MM.1S (cell line): ENCODE data around the gene RGS12.

ENCODE experiments used
- DNase-seq: peaks from one replicate; pipeline ENCODE4 v3.0.0-alpha.2; 2015
- H2AFZ ChIP-seq: fragments of 300-600 bp; sonication (generic); 2 replicates; pipeline ENCODE4 v1.6.0; 2016; ENCODE audit warnings: antibody characterized with exemption, low read length
- H3F3A ChIP-seq: fragments of 300-600 bp; sonication (generic); 2 replicates; pipeline ENCODE4 v1.6.1; 2016; ENCODE audit warnings: mild to moderate bottlenecking, antibody characterized with exemption, low read length, moderate library complexity, mixed read lengths; ENCODE audit not compliant: insufficient read depth
- H3K27ac ChIP-seq: fragments of 300-600 bp; sonication (generic); 2 replicates; pipeline ENCODE4 v1.5.1; 2016; ENCODE audit warnings: mild to moderate bottlenecking, low read length
- H3K27me3 ChIP-seq: fragments of 300-600 bp; sonication (generic); replicated peaks from 2 replicates; pipeline ENCODE4 v1.6.0; 2016; ENCODE audit warnings: low read length; ENCODE audit not compliant: insufficient read depth
- H3K36me3 ChIP-seq: fragments of 300-600 bp; sonication (generic); replicated peaks from 2 replicates; pipeline ENCODE4 v1.6.1; 2016; ENCODE audit warnings: mild to moderate bottlenecking, low read length, mixed read lengths; ENCODE audit not compliant: insufficient read depth
- H3K4me1 ChIP-seq: fragments of 300-600 bp; sonication (generic); 2 replicates; pipeline ENCODE4 v1.6.1; 2016; ENCODE audit warnings: low read length, mixed read lengths
- H3K4me2 ChIP-seq: fragments of 300-600 bp; sonication (generic); 2 replicates; pipeline ENCODE4 v1.6.0; 2016; ENCODE audit warnings: low read depth, low read length
- H3K4me3 ChIP-seq: fragments of 300-600 bp; sonication (generic); 2 replicates; pipeline ENCODE4 v1.5.1; 2016; ENCODE audit warnings: low read length, mixed read lengths
- H3K79me2 ChIP-seq: fragments of 300-600 bp; sonication (generic); 2 replicates; pipeline ENCODE4 v1.6.1; 2016; ENCODE audit warnings: mixed run types, low read length, mixed read lengths
- H3K9ac ChIP-seq: fragments of 300-600 bp; sonication (generic); 2 replicates; pipeline ENCODE4 v1.6.1; 2016; ENCODE audit warnings: low read length, mixed read lengths
- H3K9me2 ChIP-seq: fragments of 300-600 bp; sonication (generic); replicated peaks from 2 replicates; pipeline ENCODE4 v1.6.1; 2016; ENCODE audit warnings: mild to moderate bottlenecking, low read length, mixed read lengths; ENCODE audit not compliant: insufficient read depth
- H3K9me3 ChIP-seq: fragments of 300-600 bp; sonication (generic); replicated peaks from 2 replicates; pipeline ENCODE4 v1.6.1; 2016; ENCODE audit warnings: mild to moderate bottlenecking, low read length, mixed read lengths; ENCODE audit not compliant: insufficient read depth
- H4K20me1 ChIP-seq: fragments of 300-600 bp; sonication (generic); 2 replicates; pipeline ENCODE4 v1.6.1; 2016; ENCODE audit warnings: mild to moderate bottlenecking, low read length, moderate library complexity, mixed read lengths; ENCODE audit not compliant: insufficient read depth
- EZH2 ChIP-seq: fragments of 300-600 bp; sonication (generic); optimal IDR thresholded peaks from 2 replicates; pipeline ENCODE3; 2017; ENCODE audit warnings: low read depth, mild to moderate bottlenecking, antibody characterized with exemption, low read length, mixed read lengths
- EZH2phosphoT487 ChIP-seq: fragments of 300-600 bp; sonication (generic); IDR thresholded peaks from 2 replicates; pipeline ENCODE4 v1.6.1; 2018; ENCODE audit warnings: antibody characterized with exemption, low read length
- TF ChIP-seq, protein P1 (sequence below): fragments of 300-600 bp; sonication (generic); IDR thresholded peaks from 2 replicates; pipeline ENCODE4 v1.5.1; 2016; ENCODE audit warnings: antibody characterized with exemption, low read length, mixed read lengths

Gene RGS12

DNA sequence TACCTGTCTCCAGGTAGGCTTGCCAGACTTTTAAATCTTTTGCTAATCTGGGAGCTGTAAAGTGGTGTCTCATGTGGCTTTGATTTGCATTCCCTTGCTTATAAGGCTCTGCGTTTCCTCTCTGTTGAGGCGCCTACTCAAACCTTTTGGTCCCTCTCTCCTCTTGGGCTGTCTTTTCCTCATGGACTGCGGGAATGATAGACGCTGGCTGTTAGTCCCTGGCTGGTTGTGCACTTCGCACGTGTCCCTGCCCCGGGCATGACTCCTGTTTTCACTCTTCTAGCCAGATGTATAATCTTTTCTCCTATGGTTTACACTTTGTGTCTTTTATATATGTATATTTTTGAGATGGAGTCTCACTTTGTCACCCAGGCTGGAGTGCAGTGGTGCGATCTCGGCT, 39.7 kb downstream of the RGS12 start:
- Histone ChIP-seq H3F3A (no peaks in the 10 kb centered on the region), H3K9me2 (no peaks in the 10 kb centered on the region), H3K4me3 (no peak overlapping the region), H3K9ac (no peak overlapping the region), H3K79me2 (no peaks in the 10 kb centered on the region), H3K36me3 (no peaks in the 10 kb centered on the region), H3K9me3 (no peaks in the 10 kb centered on the region), H4K20me1 (no peaks in the 10 kb centered on the region), H3K4me1 (no peaks in the 10 kb centered on the region), H2AFZ (no peak overlapping the region), H3K27ac (no peak overlapping the region), H3K27me3 (no peaks in the 10 kb centered on the region), H3K4me2 (no peak overlapping the region)
- TF ChIP-seq, protein P1, sequence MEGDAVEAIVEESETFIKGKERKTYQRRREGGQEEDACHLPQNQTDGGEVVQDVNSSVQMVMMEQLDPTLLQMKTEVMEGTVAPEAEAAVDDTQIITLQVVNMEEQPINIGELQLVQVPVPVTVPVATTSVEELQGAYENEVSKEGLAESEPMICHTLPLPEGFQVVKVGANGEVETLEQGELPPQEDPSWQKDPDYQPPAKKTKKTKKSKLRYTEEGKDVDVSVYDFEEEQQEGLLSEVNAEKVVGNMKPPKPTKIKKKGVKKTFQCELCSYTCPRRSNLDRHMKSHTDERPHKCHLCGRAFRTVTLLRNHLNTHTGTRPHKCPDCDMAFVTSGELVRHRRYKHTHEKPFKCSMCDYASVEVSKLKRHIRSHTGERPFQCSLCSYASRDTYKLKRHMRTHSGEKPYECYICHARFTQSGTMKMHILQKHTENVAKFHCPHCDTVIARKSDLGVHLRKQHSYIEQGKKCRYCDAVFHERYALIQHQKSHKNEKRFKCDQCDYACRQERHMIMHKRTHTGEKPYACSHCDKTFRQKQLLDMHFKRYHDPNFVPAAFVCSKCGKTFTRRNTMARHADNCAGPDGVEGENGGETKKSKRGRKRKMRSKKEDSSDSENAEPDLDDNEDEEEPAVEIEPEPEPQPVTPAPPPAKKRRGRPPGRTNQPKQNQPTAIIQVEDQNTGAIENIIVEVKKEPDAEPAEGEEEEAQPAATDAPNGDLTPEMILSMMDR, result no peak
- TF ChIP-seq EZH2 (no peak), EZH2phosphoT487 (no peak)
- DNase-seq, result no peak

DNA sequence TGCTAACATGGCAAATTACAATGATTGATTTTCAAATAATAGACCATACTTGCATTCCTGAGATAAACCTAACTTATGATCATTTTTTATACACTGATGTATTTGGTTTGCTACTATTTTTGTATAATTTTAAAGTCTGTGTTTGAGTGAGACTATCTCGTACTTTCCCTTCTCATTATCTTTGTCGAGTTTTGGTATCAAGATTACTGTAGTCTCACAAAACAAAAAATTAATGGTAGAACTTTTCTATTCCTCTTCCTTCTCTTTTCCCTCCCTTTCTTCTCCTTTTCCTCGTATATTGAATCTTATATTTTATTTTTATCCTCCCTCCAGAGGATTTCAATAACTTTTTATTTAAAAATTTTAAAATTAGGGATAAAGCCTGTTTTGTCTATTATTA, 41.5 kb downstream of the RGS12 start:
- H3F3A ChIP-seq, result no peaks in the 10 kb centered on the region
- DNase-seq, result no peak
- H3K36me3 ChIP-seq, result no peaks in the 10 kb centered on the region
- no peaks in the 10 kb centered on the region for H3K4me1 ChIP-seq
- no peaks in the 10 kb centered on the region for H4K20me1 ChIP-seq
- H3K9me3 ChIP-seq, result no peaks in the 10 kb centered on the region
- H2AFZ ChIP-seq, result no peak overlapping the region
- no peak overlapping the region for H3K9ac ChIP-seq
- no peaks in the 10 kb centered on the region for H3K27me3 ChIP-seq
- H3K4me2 ChIP-seq, result no peak overlapping the region
- H3K9me2 ChIP-seq, result no peaks in the 10 kb centered on the region
- no peaks in the 10 kb centered on the region for H3K79me2 ChIP-seq
- TF ChIP-seq, protein P1, result no peak
- no peak for TF ChIP-seq EZH2
- TF ChIP-seq EZH2phosphoT487, result no peak
- no peak overlapping the region for H3K27ac ChIP-seq
- no peak overlapping the region for H3K4me3 ChIP-seq

DNA sequence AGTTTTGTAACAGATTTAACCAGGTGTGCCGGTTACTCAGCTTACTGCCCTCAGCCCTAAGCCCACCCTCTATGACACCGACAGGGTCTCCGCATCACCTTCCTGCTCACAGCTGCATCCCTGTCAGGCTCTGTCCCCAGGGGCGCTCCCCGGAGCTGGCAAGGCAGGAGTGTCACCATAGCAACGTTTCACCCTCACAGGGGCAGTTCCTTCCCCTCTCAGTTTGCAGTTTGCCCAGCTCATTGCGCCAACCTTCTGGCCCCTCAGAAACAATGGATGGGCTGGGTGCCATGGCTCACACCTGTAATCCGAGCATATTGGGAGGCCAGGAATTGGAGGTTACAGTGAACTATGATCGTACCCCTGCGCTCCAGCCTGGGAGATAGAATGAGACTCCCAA, 42.6 kb downstream of the RGS12 start:
- Histone ChIP-seq H3K79me2 (no peaks in the 10 kb centered on the region), H3K9ac (no peak overlapping the region), H3K9me2 (no peaks in the 10 kb centered on the region), H3K27ac (no peak overlapping the region), H3K4me3 (no peak overlapping the region), H3K9me3 (no peaks in the 10 kb centered on the region), H2AFZ (no peak overlapping the region), H4K20me1 (no peaks in the 10 kb centered on the region), H3K4me1 (no peaks in the 10 kb centered on the region), H3K36me3 (no peaks in the 10 kb centered on the region), H3F3A (no peaks in the 10 kb centered on the region), H3K27me3 (no peaks in the 10 kb centered on the region), H3K4me2 (no peak overlapping the region)
- no peak for DNase-seq
- TF ChIP-seq EZH2phosphoT487, result no peak
- TF ChIP-seq, protein P1, result no peak
- no peak for TF ChIP-seq EZH2

DNA sequence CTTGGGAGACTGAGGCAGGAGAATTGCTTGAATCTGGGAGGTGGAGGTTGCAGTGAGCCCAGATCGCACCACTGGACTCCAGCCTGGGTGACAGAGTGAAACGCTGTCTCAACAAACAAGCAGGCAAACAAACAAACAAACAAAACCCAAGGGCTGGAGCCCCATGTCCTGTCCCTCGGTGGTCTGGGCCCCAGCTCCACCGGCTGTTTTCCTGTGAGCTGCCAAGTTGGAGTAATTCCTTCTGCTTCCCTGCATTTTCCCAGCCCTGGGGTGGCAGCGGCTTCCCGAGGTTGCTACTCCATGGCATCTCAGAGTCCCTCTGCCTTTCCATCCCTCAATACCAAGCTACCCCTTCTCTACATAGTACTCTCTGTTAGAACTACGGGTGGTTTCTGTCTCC, 43.2 kb downstream of the RGS12 start:
- DNase-seq, result no peak
- Histone ChIP-seq H4K20me1 (no peaks in the 10 kb centered on the region), H3K9me3 (no peaks in the 10 kb centered on the region), H2AFZ (no peak overlapping the region), H3K9me2 (no peaks in the 10 kb centered on the region), H3F3A (no peaks in the 10 kb centered on the region), H3K4me1 (no peaks in the 10 kb centered on the region), H3K27ac (no peak overlapping the region), H3K4me2 (no peak overlapping the region), H3K4me3 (no peak overlapping the region), H3K36me3 (no peaks in the 10 kb centered on the region), H3K9ac (no peak overlapping the region), H3K27me3 (no peaks in the 10 kb centered on the region), H3K79me2 (no peaks in the 10 kb centered on the region)
- TF ChIP-seq, protein P1, result no peak
- no peak for TF ChIP-seq EZH2phosphoT487
- no peak for TF ChIP-seq EZH2
